GM11168 (cell line): Measurements from ENCODE around the gene GSG1L.

Source experiments
- in situ Hi-C: fragments of 300-500 bp; cut with MboI; formaldehyde crosslinking; loops from one replicate; pipeline ENCODE4 v1.12.0; 2022; ENCODE audit warnings: low sequenced_read_pairs; ENCODE audit not compliant: unreplicated experiment

Gene GSG1L

GRCh38 chr16:27770271-27771196 lies 293.0 kb downstream of the GSG1L start:
- in situ Hi-C loops, result no loop called here

GRCh38 chr16:27769561-27770255 lies 293.8 kb downstream of the GSG1L start:
- in situ Hi-C loops, result no loop called here

GRCh38 chr16:27768651-27769272 lies 294.8 kb downstream of the GSG1L start:
- in situ Hi-C loops, result no loop called here

GRCh38 chr16:27767971-27768591 lies 295.4 kb downstream of the GSG1L start:
- in situ Hi-C loops, result no loop called here

GRCh38 chr16:27767081-27767480 lies 296.4 kb downstream of the GSG1L start:
- in situ Hi-C loops, result no loop called here

- in situ Hi-C loops, result no loop called here
Observed at GRCh38 chr16:27766236-27766925, 297.1 kb downstream of the GSG1L start.

GRCh38 chr16:27764869-27765675 lies 298.4 kb downstream of the GSG1L start:
- in situ Hi-C loops, result no loop called here

GRCh38 chr16:27764427-27764826 lies 299.1 kb downstream of the GSG1L start:
- in situ Hi-C loops, result no loop called here

- in situ Hi-C loops, result no loop called here
Observed at GRCh38 chr16:27762441-27762840, 301.1 kb downstream of the GSG1L start.

GRCh38 chr16:27761816-27762215 lies 301.7 kb downstream of the GSG1L start:
- in situ Hi-C loops, result no loop called here

- in situ Hi-C loops, result no loop called here
Observed at GRCh38 chr16:27760789-27761176, 302.7 kb downstream of the GSG1L start.

GRCh38 chr16:27759967-27760788 lies 303.3 kb downstream of the GSG1L start:
- in situ Hi-C loops, result no loop called here

- in situ Hi-C loops, result no loop called here
Observed at GRCh38 chr16:27759301-27759871, 304.1 kb downstream of the GSG1L start.

GRCh38 chr16:27758544-27758943 lies 305.0 kb downstream of the GSG1L start:
- in situ Hi-C loops, result no loop called here

- in situ Hi-C loops, result no loop called here
Observed at GRCh38 chr16:27756206-27756970, 307.1 kb downstream of the GSG1L start.

- in situ Hi-C loops, result no loop called here
Observed at GRCh38 chr16:27754788-27755690, 308.5 kb downstream of the GSG1L start.
